ENCODE results near the gene DSP.

DSP gene

DNA sequence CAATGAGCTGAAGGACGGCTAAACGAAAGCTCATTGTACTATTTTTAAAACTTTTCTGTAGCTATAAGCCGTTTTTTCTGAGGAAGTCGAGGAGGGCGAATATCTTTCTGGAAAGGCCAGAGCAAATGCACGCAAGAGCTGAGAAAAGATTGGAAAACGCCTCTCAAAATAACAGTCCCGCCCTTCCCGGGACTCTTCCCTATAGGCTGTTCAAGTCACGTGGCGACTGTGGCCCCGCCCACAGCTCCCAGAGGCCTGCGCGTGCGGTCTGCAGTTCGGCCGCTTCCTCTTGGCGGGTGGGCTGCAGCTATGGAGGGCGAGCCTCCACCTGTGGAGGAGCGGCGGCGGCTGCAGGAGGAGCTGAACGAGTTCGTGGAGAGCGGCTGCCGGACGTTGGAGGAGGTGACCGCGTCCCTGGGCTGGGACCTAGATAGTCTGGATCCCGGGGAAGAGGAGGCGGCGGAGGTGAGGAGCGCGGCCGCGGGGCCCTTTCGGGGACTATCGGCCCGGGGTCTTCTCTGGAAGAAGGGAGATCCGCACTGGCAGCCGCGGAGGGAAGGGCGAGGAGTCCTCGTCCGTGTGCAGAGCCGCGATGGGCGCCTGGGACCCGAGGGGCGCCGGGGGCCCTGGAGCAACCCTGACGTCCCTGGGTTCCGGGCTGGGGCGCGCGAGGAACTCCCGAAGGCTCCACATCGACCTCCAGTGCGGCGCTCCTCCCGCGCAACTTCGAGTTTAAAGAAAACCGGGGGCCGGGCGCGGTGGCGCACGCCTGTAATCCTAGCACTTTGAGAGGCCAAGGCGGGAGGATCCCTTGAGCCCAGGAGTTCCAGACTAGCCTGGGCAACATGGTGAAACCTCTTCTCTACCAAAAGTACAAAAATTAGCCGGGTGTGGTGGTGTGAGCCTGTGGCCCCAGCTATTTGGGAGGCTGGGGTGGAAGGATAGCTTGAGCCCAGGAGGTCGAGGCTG lies 48.8 kb downstream of the DSP start, which contains the start of gene SNRNP48:
TSS of gene SNRNP48 (plus strand) at position 250 of the 969 bp plus-strand sequence. CDS start at position 310, 60 bp downstream.
- peaks cover 4 to 6% of the 10 kb centered on the region in 2 experiments for H3K36me3 ChIP-seq (ENCODE audit: control insufficient read depth in 1 of 2, insufficient read depth in 2 of 2, low read length in 2 of 2)
- H3K79me1 ChIP-seq (ENCODE audit: low read length): peaks cover 5% of the 10 kb centered on the region
- H2AK5ac ChIP-seq (ENCODE audit: low read length): peak within 1 kb of the TSS; percentile 80
- H2AFZ ChIP-seq (ENCODE audit: insufficient read depth, low read length, poor library complexity): peak within 1 kb of the TSS; percentile 97
- H2BK120ac ChIP-seq (ENCODE audit: insufficient read depth, low read length, poor library complexity): peak within 1 kb of the TSS; percentile 88
- WGBS (ENCODE audit: extremely low coverage, insufficient coverage, insufficient read length): no CpG with 5 or more reads among the region's 72 CpGs
- peak within 1 kb of the TSS; percentile 73 for H3K4me2 ChIP-seq (ENCODE audit: low read length)
- peak within 1 kb of the TSS; percentile 95 for H3K14ac ChIP-seq (ENCODE audit: low read length)
- peaks cover 13% of the 10 kb centered on the region for H3K79me2 ChIP-seq (ENCODE audit: control insufficient read depth, insufficient read depth, low read length, poor library complexity)
- peak within 1 kb of the TSS; percentile 91 for H3K9ac ChIP-seq (ENCODE audit: low read length)
- H4K12ac ChIP-seq (ENCODE audit: low read depth, low read length): peak within 1 kb of the TSS; percentile 85
- peak within 1 kb of the TSS; percentile 90 for H3K4me3 ChIP-seq (ENCODE audit: low read depth, low read length)
- H3K27me3 ChIP-seq (ENCODE audit: insufficient read depth, low read length): no peaks in the 10 kb centered on the region
- peak within 1 kb of the TSS; percentile 72 for H4K91ac ChIP-seq (ENCODE audit: low read depth, low read length)
- peak within 1 kb of the TSS; percentile 97 for H3K18ac ChIP-seq (ENCODE audit: low read length)
- DNase-seq: peak; percentile 93 to 97
- no peak within 1 kb of the TSS for H3K27ac ChIP-seq (ENCODE audit: low read depth, low read length)
- no peaks in the 10 kb centered on the region for H3K9me3 ChIP-seq (ENCODE audit: insufficient read depth, low read depth, low read length)
- H3K4ac ChIP-seq (ENCODE audit: low read depth, low read length): peak within 1 kb of the TSS; percentile 98
- H3K23ac ChIP-seq (ENCODE audit: low read length): no peak within 1 kb of the TSS
- H2BK5ac ChIP-seq (ENCODE audit: low read depth, low read length, poor library complexity): peak within 1 kb of the TSS; percentile 89
- peaks cover 5 to 7% of the 10 kb centered on the region in 2 experiments for H3K4me1 ChIP-seq (ENCODE audit: control insufficient read depth in 1 of 2, insufficient read depth in 2 of 2, low read length in 2 of 2)
- H4K8ac ChIP-seq (ENCODE audit: low read depth, low read length): peak within 1 kb of the TSS; percentile 95
- H2BK12ac ChIP-seq (ENCODE audit: low read length): no peak within 1 kb of the TSS

DNA sequence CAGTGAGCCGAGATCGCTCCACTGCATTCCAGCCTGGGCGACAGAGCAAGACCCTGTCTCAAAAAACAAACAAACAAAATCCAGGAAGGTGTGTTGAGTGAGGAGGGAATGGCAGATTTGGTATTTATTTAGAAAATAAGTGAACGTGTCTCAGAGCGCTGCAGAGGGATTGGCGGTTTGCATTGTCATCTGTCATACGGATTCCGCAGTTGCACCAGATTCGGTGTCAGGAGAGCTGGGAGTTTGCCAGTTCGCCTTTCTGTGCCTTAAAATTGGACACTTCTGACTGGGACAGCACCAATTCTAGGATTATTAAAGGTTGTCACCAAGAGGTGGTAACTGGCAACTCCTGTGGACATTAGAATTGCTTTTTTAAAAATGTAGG lies 49.4 kb downstream of the DSP start:
- peak overlapping the region; percentile 98 for H3K4ac ChIP-seq (ENCODE audit: low read depth, low read length)
- no peak overlapping the region for H3K14ac ChIP-seq (ENCODE audit: low read length)
- peak overlapping the region; percentile 90 for H3K4me3 ChIP-seq (ENCODE audit: low read depth, low read length)
- no peak overlapping the region for H3K9ac ChIP-seq (ENCODE audit: low read length)
- H3K79me2 ChIP-seq (ENCODE audit: control insufficient read depth, insufficient read depth, low read length, poor library complexity): peaks cover 13% of the 10 kb centered on the region
- WGBS (ENCODE audit: extremely low coverage, insufficient coverage, insufficient read length): no CpG with 5 or more reads among the region's 10 CpGs
- DNase-seq: peak in 1 of 2 donors; percentile 29
- H3K9me3 ChIP-seq (ENCODE audit: insufficient read depth, low read depth, low read length): no peaks in the 10 kb centered on the region
- no peak overlapping the region for H4K12ac ChIP-seq (ENCODE audit: low read depth, low read length)
- H4K8ac ChIP-seq (ENCODE audit: low read depth, low read length): no peak overlapping the region
- H3K18ac ChIP-seq (ENCODE audit: low read length): no peak overlapping the region
- H3K4me1 ChIP-seq (ENCODE audit: control insufficient read depth in 1 of 2, insufficient read depth in 2 of 2, low read length in 2 of 2): peaks cover 5 to 7% of the 10 kb centered on the region in 2 experiments
- no peak overlapping the region for H2AFZ ChIP-seq (ENCODE audit: insufficient read depth, low read length, poor library complexity)
- peaks cover 2 to 7% of the 10 kb centered on the region in 2 experiments for H3K36me3 ChIP-seq (ENCODE audit: control insufficient read depth in 1 of 2, insufficient read depth in 2 of 2, low read length in 2 of 2)
- H3K27me3 ChIP-seq (ENCODE audit: insufficient read depth, low read length): no peaks in the 10 kb centered on the region
- H3K79me1 ChIP-seq (ENCODE audit: low read length): peaks cover 5% of the 10 kb centered on the region
- H2BK12ac ChIP-seq (ENCODE audit: low read length): no peak overlapping the region
- peak overlapping the region; percentile 65 for H3K4me2 ChIP-seq (ENCODE audit: low read length)
- no peak overlapping the region for H2BK5ac ChIP-seq (ENCODE audit: low read depth, low read length, poor library complexity)
- no peak overlapping the region for H4K91ac ChIP-seq (ENCODE audit: low read depth, low read length)
- no peak overlapping the region for H3K27ac ChIP-seq (ENCODE audit: low read depth, low read length)
- no peak overlapping the region for H2BK120ac ChIP-seq (ENCODE audit: insufficient read depth, low read length, poor library complexity)
- H3K23ac ChIP-seq (ENCODE audit: low read length): no peak overlapping the region
- H2AK5ac ChIP-seq (ENCODE audit: low read length): no peak overlapping the region

DNA sequence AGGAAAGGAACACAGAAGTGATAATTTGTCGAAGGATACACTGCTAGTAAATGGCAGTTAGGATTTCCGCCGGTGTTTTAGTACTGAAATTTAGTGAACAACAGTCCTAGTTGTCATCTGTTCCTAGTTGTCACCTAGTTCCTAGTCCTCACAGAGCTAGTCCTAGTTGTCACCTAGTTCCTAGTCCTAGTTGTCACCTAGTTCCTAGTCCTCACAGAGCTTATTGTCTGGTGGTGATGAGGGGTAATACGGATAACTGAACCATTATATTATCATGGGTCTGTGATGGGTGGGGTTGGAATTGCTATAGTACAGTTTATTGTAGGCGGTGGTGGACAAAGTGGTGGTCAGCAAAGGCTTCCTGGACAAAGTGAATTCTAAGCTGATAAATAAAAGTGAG lies 50.3 kb downstream of the DSP start:
- Histone ChIP-seq H3K23ac (ENCODE audit: low read length) (peak overlapping the region; percentile 86), H3K4me3 (ENCODE audit: low read depth, low read length) (no peak overlapping the region), H2AFZ (ENCODE audit: insufficient read depth, low read length, poor library complexity) (no peak overlapping the region), H3K4ac (ENCODE audit: low read depth, low read length) (peak overlapping the region; percentile 78), H3K27ac (ENCODE audit: low read depth, low read length) (no peak overlapping the region), H3K9ac (ENCODE audit: low read length) (no peak overlapping the region), H3K18ac (ENCODE audit: low read length) (no peak overlapping the region), H3K14ac (ENCODE audit: low read length) (no peak overlapping the region), H2BK12ac (ENCODE audit: low read length) (no peak overlapping the region), H4K8ac (ENCODE audit: low read depth, low read length) (no peak overlapping the region), H2BK5ac (ENCODE audit: low read depth, low read length, poor library complexity) (no peak overlapping the region), H3K9me3 (ENCODE audit: insufficient read depth, low read depth, low read length) (no peaks in the 10 kb centered on the region), H3K79me1 (ENCODE audit: low read length) (peaks cover 5% of the 10 kb centered on the region), H3K36me3 (ENCODE audit: control insufficient read depth in 1 of 2, insufficient read depth in 2 of 2, low read length in 2 of 2) (peaks cover 4 to 8% of the 10 kb centered on the region in 2 experiments), H3K4me2 (ENCODE audit: low read length) (no peak overlapping the region), H4K91ac (ENCODE audit: low read depth, low read length) (no peak overlapping the region), H3K27me3 (ENCODE audit: insufficient read depth, low read length) (no peaks in the 10 kb centered on the region), H2BK120ac (ENCODE audit: insufficient read depth, low read length, poor library complexity) (no peak overlapping the region), H2AK5ac (ENCODE audit: low read length) (no peak overlapping the region), H3K79me2 (ENCODE audit: control insufficient read depth, insufficient read depth, low read length, poor library complexity) (peaks cover 13% of the 10 kb centered on the region), H4K12ac (ENCODE audit: low read depth, low read length) (no peak overlapping the region), H3K4me1 (ENCODE audit: control insufficient read depth in 1 of 2, insufficient read depth in 2 of 2, low read length in 2 of 2) (peaks cover 5 to 7% of the 10 kb centered on the region in 2 experiments)
- no CpG with 5 or more reads among the region's 5 CpGs for WGBS (ENCODE audit: extremely low coverage, insufficient coverage, insufficient read length)
- no peak for DNase-seq

DNA sequence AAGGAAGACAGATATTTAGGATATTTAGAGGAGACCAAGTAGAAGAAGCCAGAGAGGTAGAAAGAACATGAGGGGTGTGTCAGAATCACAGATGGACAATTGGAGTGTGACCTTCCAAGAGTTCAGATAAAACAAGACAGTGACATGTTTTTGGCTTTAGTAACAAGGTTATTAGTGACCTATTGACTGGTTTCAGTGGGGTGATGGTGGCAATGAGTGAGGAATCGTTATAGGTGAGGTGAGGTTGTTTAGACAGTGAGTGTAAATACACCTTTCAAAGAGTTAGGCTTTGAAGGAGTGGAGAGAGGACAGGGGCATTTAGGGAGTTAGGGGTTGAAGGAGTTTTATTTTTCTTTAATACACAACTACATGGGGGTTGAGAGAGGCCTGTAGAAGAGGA lies 51.8 kb downstream of the DSP start:
- no peak overlapping the region for H2BK12ac ChIP-seq (ENCODE audit: low read length)
- H3K18ac ChIP-seq (ENCODE audit: low read length): no peak overlapping the region
- peaks cover 10 to 14% of the 10 kb centered on the region in 2 experiments for H3K36me3 ChIP-seq (ENCODE audit: control insufficient read depth in 1 of 2, insufficient read depth in 2 of 2, low read length in 2 of 2)
- DNase-seq: no peak
- no peak overlapping the region for H2BK5ac ChIP-seq (ENCODE audit: low read depth, low read length, poor library complexity)
- no peak overlapping the region for H4K91ac ChIP-seq (ENCODE audit: low read depth, low read length)
- H2AFZ ChIP-seq (ENCODE audit: insufficient read depth, low read length, poor library complexity): no peak overlapping the region
- no peak overlapping the region for H3K27ac ChIP-seq (ENCODE audit: low read depth, low read length)
- H3K4me3 ChIP-seq (ENCODE audit: low read depth, low read length): no peak overlapping the region
- H3K4ac ChIP-seq (ENCODE audit: low read depth, low read length): no peak overlapping the region
- H2BK120ac ChIP-seq (ENCODE audit: insufficient read depth, low read length, poor library complexity): no peak overlapping the region
- 100% methylated on average over 1 of the region's 1 CpG for WGBS (ENCODE audit: extremely low coverage, insufficient coverage, insufficient read length)
- H3K9ac ChIP-seq (ENCODE audit: low read length): no peak overlapping the region
- H3K23ac ChIP-seq (ENCODE audit: low read length): no peak overlapping the region
- H3K14ac ChIP-seq (ENCODE audit: low read length): no peak overlapping the region
- H4K12ac ChIP-seq (ENCODE audit: low read depth, low read length): no peak overlapping the region
- H3K79me2 ChIP-seq (ENCODE audit: control insufficient read depth, insufficient read depth, low read length, poor library complexity): peaks cover 13% of the 10 kb centered on the region
- H4K8ac ChIP-seq (ENCODE audit: low read depth, low read length): no peak overlapping the region
- peaks cover 5 to 7% of the 10 kb centered on the region in 2 experiments for H3K4me1 ChIP-seq (ENCODE audit: control insufficient read depth in 1 of 2, insufficient read depth in 2 of 2, low read length in 2 of 2)
- H3K9me3 ChIP-seq (ENCODE audit: insufficient read depth, low read depth, low read length): no peaks in the 10 kb centered on the region
- H2AK5ac ChIP-seq (ENCODE audit: low read length): no peak overlapping the region
- H3K4me2 ChIP-seq (ENCODE audit: low read length): no peak overlapping the region
- peaks cover 5% of the 10 kb centered on the region for H3K79me1 ChIP-seq (ENCODE audit: low read length)
- H3K27me3 ChIP-seq (ENCODE audit: insufficient read depth, low read length): no peaks in the 10 kb centered on the region

Measured in trophoblast cell (in vitro differentiated cells and primary cell).